ENCODE data around the gene NAGPA.

GRCh38 chr16:5031601-5032000 lies 2.1 kb downstream of the NAGPA start:
- no peak for TF ChIP-seq CTCF (IDR thresholded peaks at IDR 0.05)
- no peak for TF ChIP-seq TCF12 (IDR thresholded peaks at IDR 0.05)

All from SK-N-SH (cell line).